HepG2 (cell line): ENCODE data around the gene FOXA1. TPM values are rescaled to one million over a fixed set of nuclear protein-coding genes. Genes with fewer than 3 reads are reported as not detected.

Experiments used
- ARID2 ChIP-seq: sonication (generic); formaldehyde crosslinking; IDR thresholded peaks from 2 replicates; pipeline ENCODE4 v1.8.1; 2022; ENCODE audit warnings: mild to moderate bottlenecking, missing genetic modification reagents, borderline replicate concordance
- BRD4 ChIP-seq: sonication (generic); formaldehyde crosslinking; IDR thresholded peaks from 2 replicates; pipeline ENCODE4 v1.4.0; 2020; ENCODE audit warnings: missing genetic modification reagents
- CEBPZ ChIP-seq: IDR thresholded peaks from 2 replicates; pipeline ENCODE4 v1.6.1; 2012; ENCODE audit warnings: low read length, improper control_type of control experiment
- DBP ChIP-seq: sonication (generic); formaldehyde crosslinking; IDR thresholded peaks from 2 replicates; pipeline ENCODE4 v1.4.0; 2020; ENCODE audit warnings: missing genetic modification reagents; ENCODE audit errors: not compliant biosample characterization
- FOXO1 ChIP-seq: sonication (generic); formaldehyde crosslinking; IDR thresholded peaks from 2 replicates; pipeline ENCODE4 v1.4.0; 2020; ENCODE audit warnings: missing genetic modification reagents
- GFI1 ChIP-seq: sonication (generic); formaldehyde crosslinking; IDR thresholded peaks from 2 replicates; pipeline ENCODE4 v1.5.0; 2020; ENCODE audit warnings: missing genetic modification reagents, mild to moderate bottlenecking, borderline replicate concordance
- HOXA7 ChIP-seq: sonication (generic); formaldehyde crosslinking; IDR thresholded peaks from 2 replicates; pipeline ENCODE4 v1.8.1; 2022; ENCODE audit warnings: mild to moderate bottlenecking, missing genetic modification reagents, moderate library complexity
- HOXA9 ChIP-seq: sonication (generic); formaldehyde crosslinking; IDR thresholded peaks from 2 replicates; pipeline ENCODE4 v1.8.1; 2022; ENCODE audit warnings: missing genetic modification reagents, mild to moderate bottlenecking, moderate library complexity, borderline replicate concordance
- JARID2 ChIP-seq: sonication (generic); formaldehyde crosslinking; IDR thresholded peaks from 2 replicates; pipeline ENCODE4 v1.8.1; 2023; ENCODE audit warnings: missing genetic modification reagents, inconsistent platforms; ENCODE audit not compliant: insufficient replicate concordance
- MLLT10 ChIP-seq: sonication (generic); formaldehyde crosslinking; IDR thresholded peaks from 2 replicates; pipeline ENCODE4 v1.4.0; 2020; ENCODE audit warnings: missing genetic modification reagents
- NCOR1 ChIP-seq: fragments of 200-600 bp; sonication (generic); IDR thresholded peaks from 2 replicates; pipeline ENCODE4 v1.7.0; 2017; ENCODE audit warnings: antibody characterized with exemption, low read length, borderline replicate concordance
- PAXIP1 ChIP-seq: sonication (generic); formaldehyde crosslinking; conservative IDR thresholded peaks from 2 replicates; pipeline ENCODE4 v1.4.0; 2020; ENCODE audit warnings: mild to moderate bottlenecking, missing genetic modification reagents, moderate library complexity
- RARA ChIP-seq: IDR thresholded peaks from 2 replicates; pipeline ENCODE4 v1.6.1; 2016; ENCODE audit warnings: missing genetic modification reagents, missing compliant biosample characterization
- THRA ChIP-seq: sonication (generic); formaldehyde crosslinking; IDR thresholded peaks from 2 replicates; pipeline ENCODE4 v1.4.0; 2020; ENCODE audit warnings: missing genetic modification reagents, borderline replicate concordance
- ZNF225 ChIP-seq: sonication (generic); formaldehyde crosslinking; IDR thresholded peaks from 2 replicates; pipeline ENCODE4 v1.4.0; 2020; ENCODE audit warnings: mild to moderate bottlenecking, missing genetic modification reagents
- ZNF414 ChIP-seq: sonication (generic); formaldehyde crosslinking; IDR thresholded peaks from 2 replicates; pipeline ENCODE4 v1.5.0; 2020; ENCODE audit warnings: missing genetic modification reagents
- ZNF629 ChIP-seq: sonication (generic); formaldehyde crosslinking; conservative IDR thresholded peaks from 2 replicates; pipeline ENCODE4 v1.5.0; 2020; ENCODE audit warnings: missing genetic modification reagents
- ZNF652 ChIP-seq: IDR thresholded peaks from 2 replicates; pipeline ENCODE4 v1.6.1; 2016; ENCODE audit warnings: low read depth, borderline replicate concordance
- ZSCAN29 ChIP-seq: sonication (generic); formaldehyde crosslinking; conservative IDR thresholded peaks from 2 replicates; pipeline ENCODE4 v1.4.0; 2020; ENCODE audit warnings: mild to moderate bottlenecking, missing genetic modification reagents
- polyA plus RNA-seq, 8 experiments: library from polyadenylated mRNA; depleted of rRNA in 3 of 8; stranded (reverse) in 7 of 8; unstranded in 1 of 8; fragments of >200 nt; fragmentation: Illumina TruSeq in 4 of 8; extraction: Trizol in 4 of 8; gene quantifications; 2 replicates each; pipeline versions ENCODE4 v1.2.1 to v1.2.3, GENCODE V29; 2011 to 2016; ENCODE audit warnings: low read depth in 4 of 8, missing spikeins in 1 of 8, mixed read lengths in 1 of 8; ENCODE audit not compliant: insufficient read depth in 1 of 8
- total RNA-seq, 5 experiments: library from RNA; depleted of rRNA; stranded (reverse); fragments of >200 nt; fragmentation: Illumina TruSeq; extraction: Trizol; gene quantifications; 2 replicates each; pipeline ENCODE4 v1.2.3, GENCODE V29; 2016; ENCODE audit warnings: low read depth in 1 of 5

FOXA1 gene
- total and polyA plus RNA-seq, 2 of the 13 experiments (the other 11 are each of a cell fraction or from before 2014, with no cell fraction given) = 43.4 to 58.6 TPM

GRCh38 chr14:37546621-37547447, 48.2 kb downstream of the FOXA1 start (continued):
- no peak for TF ChIP-seq CEBPZ
- TF ChIP-seq ZNF225 (CRISPR knock-in tag) = no peak
- peak; percentile 79 for TF ChIP-seq ZNF629 (CRISPR knock-in tag)
- peak; percentile 65 for TF ChIP-seq JARID2 (CRISPR knock-in tag)
- peak; percentile 99 for TF ChIP-seq ZNF652 (CRISPR knock-in tag)
- TF ChIP-seq FOXO1 (CRISPR knock-in tag) = peak; percentile 98; the same call in 1 of the 2 replicates
- peak; percentile 94 for TF ChIP-seq THRA (CRISPR knock-in tag)
- TF ChIP-seq BRD4 (CRISPR knock-in tag) = peak; percentile 93
- TF ChIP-seq GFI1 = peak; percentile 100
- peak; percentile 87 for TF ChIP-seq NCOR1
- TF ChIP-seq RARA = peak; percentile 89
- peak; percentile 81; the same call in 1 of the 2 replicates for TF ChIP-seq ARID2 (CRISPR knock-in tag)
- TF ChIP-seq HOXA7 = no peak
- peak; percentile 33 for TF ChIP-seq DBP (CRISPR knock-in tag)
- peak; percentile 97 for TF ChIP-seq ZNF414 (CRISPR knock-in tag)
- peak; percentile 98 for TF ChIP-seq PAXIP1 (CRISPR knock-in tag)
- peak; percentile 97 for TF ChIP-seq ZSCAN29 (CRISPR knock-in tag)
- no peak for TF ChIP-seq HOXA9 (CRISPR knock-in tag)
- TF ChIP-seq MLLT10 (CRISPR knock-in tag) = no peak
